ENCODE measurements around the gene NTPCR.

DNA sequence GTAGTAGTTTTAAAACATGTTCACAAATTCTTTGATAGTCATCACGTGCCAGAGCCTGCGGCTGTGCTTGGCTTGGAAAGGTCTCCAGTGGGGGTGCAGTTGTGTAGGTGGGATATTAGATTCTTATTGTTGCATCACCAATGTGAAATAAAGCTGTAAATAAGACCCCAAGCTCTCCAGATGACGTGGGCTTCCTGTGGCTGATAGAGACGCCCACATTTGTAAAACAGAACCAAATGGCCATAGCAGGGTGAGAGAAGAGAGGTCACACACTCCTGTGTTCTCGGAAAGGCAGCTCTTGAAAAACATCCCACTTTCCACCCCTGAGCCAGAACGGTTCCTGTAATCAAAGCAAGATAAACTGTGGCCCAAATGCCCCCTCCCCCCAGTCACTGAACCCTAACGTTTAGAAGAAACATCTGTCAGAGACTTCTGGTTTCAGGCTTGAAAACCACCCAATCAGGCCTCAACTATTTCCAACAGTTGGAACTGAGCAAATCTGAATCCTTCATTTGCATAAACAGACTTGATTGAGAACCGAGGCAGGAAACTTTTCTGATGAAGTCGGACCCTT lies 6.6 kb upstream of the NTPCR start:
- no peak for TF ChIP-seq NPAS2 (CRISPR knock-in tag; IDR thresholded peaks at IDR 0.05; ENCODE audit: borderline replicate concordance)
- TF ChIP-seq HOXB13 (CRISPR knock-in tag; IDR thresholded peaks at IDR 0.05; ENCODE audit: low read depth): no peak
- no peak for TF ChIP-seq POLR2A (IDR thresholded peaks at IDR 0.05; ENCODE audit: low read length)
- TF ChIP-seq EP300 (IDR thresholded peaks at IDR 0.05): no peak
- no peak for TF ChIP-seq CTCF (IDR thresholded peaks at IDR 0.05)
- TF ChIP-seq RCOR1 (IDR thresholded peaks at IDR 0.05; ENCODE audit: low read depth, low read length): no peak
- TF ChIP-seq, protein P1, sequence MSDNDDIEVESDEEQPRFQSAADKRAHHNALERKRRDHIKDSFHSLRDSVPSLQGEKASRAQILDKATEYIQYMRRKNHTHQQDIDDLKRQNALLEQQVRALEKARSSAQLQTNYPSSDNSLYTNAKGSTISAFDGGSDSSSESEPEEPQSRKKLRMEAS (IDR thresholded peaks at IDR 0.05): no peak
- no peak for TF ChIP-seq MYC (IDR thresholded peaks at IDR 0.05; ENCODE audit: borderline replicate concordance, low read length)
- TF ChIP-seq ELK1 (IDR thresholded peaks at IDR 0.05; ENCODE audit: low read depth, low read length): no peak
- TF ChIP-seq EHMT2 (IDR thresholded peaks at IDR 0.05; ENCODE audit: low read depth): no peak
- TF ChIP-seq, protein P2, sequence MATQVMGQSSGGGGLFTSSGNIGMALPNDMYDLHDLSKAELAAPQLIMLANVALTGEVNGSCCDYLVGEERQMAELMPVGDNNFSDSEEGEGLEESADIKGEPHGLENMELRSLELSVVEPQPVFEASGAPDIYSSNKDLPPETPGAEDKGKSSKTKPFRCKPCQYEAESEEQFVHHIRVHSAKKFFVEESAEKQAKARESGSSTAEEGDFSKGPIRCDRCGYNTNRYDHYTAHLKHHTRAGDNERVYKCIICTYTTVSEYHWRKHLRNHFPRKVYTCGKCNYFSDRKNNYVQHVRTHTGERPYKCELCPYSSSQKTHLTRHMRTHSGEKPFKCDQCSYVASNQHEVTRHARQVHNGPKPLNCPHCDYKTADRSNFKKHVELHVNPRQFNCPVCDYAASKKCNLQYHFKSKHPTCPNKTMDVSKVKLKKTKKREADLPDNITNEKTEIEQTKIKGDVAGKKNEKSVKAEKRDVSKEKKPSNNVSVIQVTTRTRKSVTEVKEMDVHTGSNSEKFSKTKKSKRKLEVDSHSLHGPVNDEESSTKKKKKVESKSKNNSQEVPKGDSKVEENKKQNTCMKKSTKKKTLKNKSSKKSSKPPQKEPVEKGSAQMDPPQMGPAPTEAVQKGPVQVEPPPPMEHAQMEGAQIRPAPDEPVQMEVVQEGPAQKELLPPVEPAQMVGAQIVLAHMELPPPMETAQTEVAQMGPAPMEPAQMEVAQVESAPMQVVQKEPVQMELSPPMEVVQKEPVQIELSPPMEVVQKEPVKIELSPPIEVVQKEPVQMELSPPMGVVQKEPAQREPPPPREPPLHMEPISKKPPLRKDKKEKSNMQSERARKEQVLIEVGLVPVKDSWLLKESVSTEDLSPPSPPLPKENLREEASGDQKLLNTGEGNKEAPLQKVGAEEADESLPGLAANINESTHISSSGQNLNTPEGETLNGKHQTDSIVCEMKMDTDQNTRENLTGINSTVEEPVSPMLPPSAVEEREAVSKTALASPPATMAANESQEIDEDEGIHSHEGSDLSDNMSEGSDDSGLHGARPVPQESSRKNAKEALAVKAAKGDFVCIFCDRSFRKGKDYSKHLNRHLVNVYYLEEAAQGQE (IDR thresholded peaks at IDR 0.05): no peak
- no peak for TF ChIP-seq CHD2 (IDR thresholded peaks at IDR 0.05; ENCODE audit: low read length, partially characterized antibody)
- TF ChIP-seq GATA3 (IDR thresholded peaks at IDR 0.05; ENCODE audit: borderline replicate concordance): no peak
